Transverse colon (tissue), 4 donors: Measurements from ENCODE around the gene SLIT3.

Experiments
- EP300 ChIP-seq: sonication (generic); formaldehyde crosslinking; IDR thresholded peaks from one replicate; pipeline ENCODE4 v1.6.1; 2017; ENCODE audit warnings: antibody characterized with exemption, low read depth
- POLR2AphosphoS5 ChIP-seq, 3 donors: sonication (generic); formaldehyde crosslinking; IDR thresholded peaks; one replicate each; pipeline ENCODE4 v1.6.1; 2016; ENCODE audit warnings: antibody characterized with exemption in 3 of 3
- TF ChIP-seq, protein P1 (sequence below), 5 experiments: fragments of 200-600 bp in 3 of 5; fragments of 450-650 bp in 2 of 5; sonication (generic) in 3 of 5; IDR thresholded peaks; 1 replicate in 2 of 5; 2 replicates in 3 of 5; pipeline ENCODE4 v1.5.1; 2016 to 2017; ENCODE audit warnings: antibody characterized with exemption in 5 of 5, inconsistent platforms in 3 of 5, mild to moderate bottlenecking in 2 of 5, moderate library complexity in 1 of 5

DNA sequence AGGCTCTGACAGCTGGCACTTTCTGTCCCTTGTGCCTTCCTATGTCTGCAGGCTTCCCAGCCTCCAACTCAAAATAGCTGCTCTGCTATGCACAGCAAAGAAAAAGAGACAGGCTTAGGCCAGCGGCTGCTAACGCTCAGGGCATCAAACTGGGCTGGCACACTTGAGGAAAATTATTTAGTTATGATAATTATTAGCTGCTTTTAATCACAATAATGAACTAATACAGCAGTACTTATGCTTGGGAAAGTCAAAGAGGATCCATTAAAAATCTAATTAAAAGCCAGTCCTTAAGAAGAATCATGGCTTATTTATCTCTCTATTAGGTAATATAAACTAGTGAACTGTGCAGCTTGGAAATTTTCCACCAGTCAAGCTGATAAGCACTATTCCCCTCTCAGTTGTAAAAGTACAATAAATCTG lies 233.2 kb downstream of the SLIT3 start:
- TF ChIP-seq, protein P1, sequence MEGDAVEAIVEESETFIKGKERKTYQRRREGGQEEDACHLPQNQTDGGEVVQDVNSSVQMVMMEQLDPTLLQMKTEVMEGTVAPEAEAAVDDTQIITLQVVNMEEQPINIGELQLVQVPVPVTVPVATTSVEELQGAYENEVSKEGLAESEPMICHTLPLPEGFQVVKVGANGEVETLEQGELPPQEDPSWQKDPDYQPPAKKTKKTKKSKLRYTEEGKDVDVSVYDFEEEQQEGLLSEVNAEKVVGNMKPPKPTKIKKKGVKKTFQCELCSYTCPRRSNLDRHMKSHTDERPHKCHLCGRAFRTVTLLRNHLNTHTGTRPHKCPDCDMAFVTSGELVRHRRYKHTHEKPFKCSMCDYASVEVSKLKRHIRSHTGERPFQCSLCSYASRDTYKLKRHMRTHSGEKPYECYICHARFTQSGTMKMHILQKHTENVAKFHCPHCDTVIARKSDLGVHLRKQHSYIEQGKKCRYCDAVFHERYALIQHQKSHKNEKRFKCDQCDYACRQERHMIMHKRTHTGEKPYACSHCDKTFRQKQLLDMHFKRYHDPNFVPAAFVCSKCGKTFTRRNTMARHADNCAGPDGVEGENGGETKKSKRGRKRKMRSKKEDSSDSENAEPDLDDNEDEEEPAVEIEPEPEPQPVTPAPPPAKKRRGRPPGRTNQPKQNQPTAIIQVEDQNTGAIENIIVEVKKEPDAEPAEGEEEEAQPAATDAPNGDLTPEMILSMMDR (IDR thresholded peaks at IDR 0.05): no peak
- no peak for TF ChIP-seq POLR2AphosphoS5 (IDR thresholded peaks at IDR 0.05)
- TF ChIP-seq EP300: no peak
